LoVo (cell line): Measurements from ENCODE around the gene RTCA.
"Not testable (repeated sequence)": the region's sequence is repeated elsewhere in the genome, so short reads cannot be mapped to it uniquely, and the experiment has no call there.

Source experiments
- DNase-seq: peaks from one replicate; pipeline ENCODE4 v3.0.0-alpha.2; 2016; ENCODE audit warnings: low spot score

The RTCA gene

DNA sequence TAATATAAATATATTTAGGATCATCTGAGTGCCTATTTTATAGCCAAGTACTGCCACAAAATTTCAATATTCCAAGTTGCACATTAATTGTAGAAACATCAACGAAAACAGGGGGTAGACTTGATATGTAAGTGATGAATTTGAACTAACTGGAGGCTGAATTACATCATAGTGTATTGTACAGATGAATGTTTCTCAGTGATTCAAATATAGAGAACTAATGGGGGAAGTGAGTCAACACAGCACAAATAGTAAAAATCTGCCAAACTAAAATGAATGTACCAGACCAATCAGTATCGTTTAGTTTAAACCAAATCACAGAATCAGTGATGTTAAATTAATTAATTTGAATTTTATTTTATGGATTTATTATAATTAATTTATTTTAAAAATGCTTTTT is 42.8 kb downstream of the RTCA start:
- DNase-seq, result no peak

DNA sequence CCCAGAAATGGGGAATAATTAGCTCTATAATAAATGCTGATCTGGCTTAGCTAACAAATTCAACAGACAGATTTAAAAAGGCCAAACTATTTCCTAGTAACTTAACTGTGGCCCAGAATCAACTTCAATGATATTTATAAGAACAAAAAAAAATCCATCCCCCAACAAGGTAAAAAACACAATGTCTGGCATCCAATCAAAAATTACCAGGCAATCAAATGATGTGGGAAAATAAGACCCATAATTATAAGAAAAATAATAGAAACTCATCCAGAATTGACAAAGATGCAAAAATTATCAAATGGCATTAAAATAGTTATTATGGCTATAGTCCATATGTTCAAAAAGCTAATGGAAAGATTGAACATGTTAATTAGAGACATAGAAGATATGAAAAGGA is 43.8 kb downstream of the RTCA start:
- no peak for DNase-seq

DNA sequence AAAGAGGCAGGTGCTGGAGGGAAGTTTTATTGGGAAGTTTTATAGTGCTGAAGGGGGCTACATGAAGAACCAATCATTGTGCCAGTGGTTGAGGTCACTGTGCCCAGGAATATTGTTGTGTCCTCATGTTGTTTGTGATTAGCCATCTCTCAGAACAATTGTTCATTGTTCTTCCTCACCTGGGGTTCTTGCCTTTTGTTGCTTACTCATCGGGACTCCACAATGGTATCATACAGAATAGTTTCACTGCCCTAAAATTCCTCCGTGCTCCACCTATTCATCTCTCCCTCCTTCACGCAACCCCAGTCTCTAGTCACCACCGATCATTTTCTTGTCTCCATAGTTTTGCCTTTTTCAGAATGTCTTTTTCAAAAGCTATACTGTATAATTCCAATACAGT is 47.4 kb downstream of the RTCA start:
- peak; percentile 7 for DNase-seq

DNA sequence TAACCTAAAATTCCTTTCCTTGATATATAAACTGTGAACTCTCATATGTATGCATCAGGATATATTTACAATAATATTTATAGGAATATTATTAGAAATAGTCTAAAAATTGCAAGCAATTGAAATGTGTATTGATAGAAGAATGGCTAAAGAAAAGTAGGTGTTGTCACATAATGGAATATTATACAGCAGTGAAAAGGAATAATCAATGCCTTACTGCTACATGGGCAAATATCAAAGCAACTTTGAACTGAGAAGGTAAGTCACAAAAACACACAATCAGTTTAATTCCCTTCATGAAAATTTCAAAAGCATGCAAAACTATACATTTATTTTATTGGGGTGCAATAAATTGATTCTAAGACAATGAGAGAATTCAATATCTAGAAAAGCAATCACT is 50.6 kb downstream of the RTCA start:
- DNase-seq, result no peak

DNA sequence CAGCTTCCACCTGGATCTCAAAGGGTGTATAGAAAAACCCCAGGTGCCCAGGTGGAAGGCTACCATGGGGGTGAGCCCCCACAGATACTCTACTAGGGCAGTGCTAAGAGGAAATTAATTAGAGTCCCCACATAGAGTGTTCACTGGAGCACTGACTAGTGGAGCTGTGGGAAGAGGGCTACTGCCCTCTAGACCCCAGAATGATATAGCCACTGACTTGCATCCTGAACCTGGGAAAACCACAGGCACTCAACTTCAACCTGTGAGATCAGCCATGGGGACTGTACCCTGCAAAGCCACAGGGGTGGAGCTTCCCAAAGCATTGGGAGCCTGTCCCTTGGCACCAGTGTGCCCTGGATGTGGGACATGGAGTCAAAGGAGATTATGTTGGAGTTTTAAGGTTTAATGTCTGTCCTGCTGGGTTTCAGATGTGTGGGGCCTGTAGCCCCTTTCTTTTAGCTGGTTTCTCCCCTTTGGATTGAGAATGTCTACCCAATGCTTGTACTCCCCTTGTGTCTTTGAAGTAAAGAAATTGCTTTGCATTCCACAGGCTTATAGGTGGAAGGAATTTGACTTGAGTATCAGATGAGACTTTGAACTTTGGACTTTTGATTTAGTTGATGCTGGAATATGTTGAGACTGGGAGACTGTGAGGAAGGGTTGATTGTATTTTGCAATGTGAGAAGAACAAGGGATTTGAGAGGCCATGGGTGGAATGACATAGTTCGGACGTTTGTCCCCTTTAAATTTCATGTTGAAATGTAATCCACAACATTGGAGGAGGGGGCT is 54.5 kb downstream of the RTCA start:
- DNase-seq, result peak; percentile 47

DNA sequence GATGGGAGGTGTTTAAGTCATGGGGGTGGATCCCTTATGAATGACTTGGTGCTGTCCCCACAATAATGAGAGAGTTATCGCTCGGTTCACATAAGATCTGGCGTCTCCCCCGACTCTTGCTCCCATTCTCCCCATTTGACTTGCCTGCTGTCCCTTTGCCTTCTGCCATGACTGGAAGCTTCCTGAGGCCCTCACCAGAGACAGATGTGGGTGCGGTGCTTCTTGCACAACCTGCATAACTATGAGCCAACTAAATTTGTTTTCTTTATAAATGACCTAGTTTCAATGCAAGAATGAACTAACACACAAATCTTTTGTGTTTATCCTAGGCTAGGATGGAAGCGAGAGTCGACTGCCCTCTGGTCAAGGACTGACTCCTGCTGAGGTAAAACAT is 55.1 kb downstream of the RTCA start:
- no peak for DNase-seq

DNA sequence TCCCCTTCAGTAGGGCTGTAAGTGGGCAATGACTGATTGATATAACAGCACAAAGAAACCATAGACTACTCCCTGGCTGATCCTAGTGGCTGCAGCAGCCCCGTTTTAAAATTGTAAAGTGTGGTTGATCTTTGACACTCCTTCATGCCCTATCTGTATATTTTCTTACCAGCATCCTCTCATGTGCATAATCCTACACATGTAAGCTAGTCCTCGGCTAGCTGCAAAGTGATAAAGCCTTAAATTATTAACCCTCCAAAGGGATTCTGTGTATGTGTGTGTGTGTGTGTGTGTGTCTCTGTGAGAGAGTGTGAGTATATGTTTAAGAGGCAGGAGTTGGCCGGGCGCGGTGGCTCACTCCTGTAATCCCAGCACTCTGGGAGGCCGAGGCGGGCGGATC is 55.5 kb downstream of the RTCA start:
- DNase-seq, result no peak

DNA sequence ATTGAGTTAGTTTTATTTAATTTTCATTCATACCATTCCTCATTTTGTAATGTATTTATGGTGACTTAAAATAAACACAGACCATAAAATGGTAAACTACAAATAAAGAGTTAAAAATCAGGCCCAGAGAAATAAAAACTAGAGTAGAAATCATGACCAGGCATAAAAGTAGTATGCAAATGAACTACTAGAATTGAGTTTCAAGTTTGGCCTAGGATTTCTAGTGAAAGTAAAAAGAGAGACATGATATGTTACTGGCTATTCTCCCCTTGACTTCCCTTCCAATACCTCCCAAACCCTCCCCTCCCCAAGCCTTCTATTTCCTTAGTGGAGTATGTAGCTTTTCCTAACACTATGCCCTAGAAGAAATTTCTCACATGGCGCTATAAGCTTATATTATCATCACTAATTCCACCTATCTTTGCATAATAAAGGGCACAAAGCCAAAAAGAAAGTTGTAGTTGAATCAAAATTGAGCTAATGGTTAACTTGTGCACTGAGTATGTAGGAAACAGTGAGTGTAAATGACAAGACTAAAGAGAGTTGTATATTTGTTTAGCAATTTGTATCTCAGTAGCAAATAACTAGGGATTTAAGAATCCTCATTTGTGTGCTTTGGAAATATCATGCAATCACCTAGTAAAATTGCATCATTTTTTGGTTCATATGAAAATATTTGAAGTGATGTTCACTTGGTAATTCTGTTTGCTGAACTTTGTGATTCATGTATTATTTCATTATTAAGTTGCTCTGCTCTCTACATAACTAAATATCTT is 56.6 kb downstream of the RTCA start:
- peak; percentile 64 for DNase-seq

DNA sequence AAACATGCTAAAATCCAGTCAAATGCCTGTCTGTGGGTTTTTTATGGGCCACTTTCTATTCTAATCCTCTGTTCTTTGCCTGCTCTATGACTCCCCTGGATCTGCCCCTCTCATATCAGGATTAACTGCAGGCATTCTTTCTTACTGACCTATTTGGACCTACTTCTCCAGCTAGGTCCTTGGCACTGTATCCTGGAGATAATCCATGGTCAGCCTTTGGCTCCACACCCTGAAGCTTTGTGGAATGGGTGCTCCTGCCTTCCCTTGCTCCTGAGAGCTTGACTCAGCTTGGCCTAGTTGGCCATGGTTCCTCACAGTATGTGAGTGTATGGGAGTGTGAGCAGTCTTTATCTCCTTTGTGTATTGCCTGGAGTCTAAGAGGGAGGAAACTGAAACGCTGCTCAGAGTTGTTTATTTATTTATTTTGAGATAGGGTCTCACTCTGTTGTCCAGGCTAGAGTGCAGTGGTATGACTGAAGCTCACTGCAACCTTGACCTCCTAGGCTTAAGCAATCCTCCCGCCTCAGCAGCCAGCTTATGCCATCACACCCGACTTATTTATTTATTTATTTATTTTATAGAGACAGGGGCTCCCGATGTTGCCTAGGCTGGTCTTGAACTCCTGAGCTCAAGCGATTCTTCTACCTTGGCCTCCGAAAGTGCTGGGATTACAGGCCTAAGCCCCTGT is 57.5 kb downstream of the RTCA start:
- DNase-seq, result peak; percentile 23

DNA sequence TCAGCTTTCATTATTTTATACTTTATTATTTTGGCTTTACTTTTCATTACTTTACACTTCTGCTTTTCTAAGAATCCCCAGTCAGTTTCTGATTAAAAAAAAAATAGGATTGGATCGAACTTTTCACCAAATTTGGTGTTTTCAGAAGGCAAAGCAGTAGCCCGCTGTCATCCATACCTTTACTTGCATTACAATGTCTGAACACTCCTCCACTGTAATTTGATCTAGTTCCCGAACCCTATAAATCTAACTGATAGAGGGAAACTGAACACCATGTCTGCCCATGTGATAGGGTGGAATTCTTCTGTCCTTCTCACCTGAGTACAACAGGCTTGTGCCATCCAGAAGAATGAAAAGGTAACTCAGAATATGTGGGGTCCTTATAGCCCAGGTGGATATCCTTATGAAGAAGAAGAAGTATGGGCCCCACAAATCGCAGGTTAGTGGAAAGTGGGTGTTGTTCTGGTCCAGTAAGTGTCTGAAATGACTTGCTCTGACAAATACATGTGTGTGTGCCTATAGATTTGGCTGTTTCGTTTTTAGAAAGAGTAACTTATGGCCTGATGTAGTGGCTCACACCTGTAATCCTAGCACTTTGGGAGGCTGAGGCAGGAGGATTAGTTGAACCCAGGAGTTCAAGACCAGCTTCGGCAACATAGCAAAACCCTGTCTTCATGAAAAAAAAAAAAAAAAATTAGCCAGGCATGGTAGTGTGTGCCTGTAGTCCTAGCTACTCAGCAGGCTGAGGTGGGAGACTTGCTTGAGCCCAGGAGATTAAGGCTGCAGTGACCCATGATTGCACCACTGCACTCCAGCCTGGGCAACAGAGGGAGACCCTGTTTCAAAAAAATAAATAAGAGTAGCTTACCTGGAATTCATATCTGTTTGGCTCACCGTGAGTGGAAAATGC is 59.7 kb downstream of the RTCA start:
- DNase-seq, result no peak

DNA sequence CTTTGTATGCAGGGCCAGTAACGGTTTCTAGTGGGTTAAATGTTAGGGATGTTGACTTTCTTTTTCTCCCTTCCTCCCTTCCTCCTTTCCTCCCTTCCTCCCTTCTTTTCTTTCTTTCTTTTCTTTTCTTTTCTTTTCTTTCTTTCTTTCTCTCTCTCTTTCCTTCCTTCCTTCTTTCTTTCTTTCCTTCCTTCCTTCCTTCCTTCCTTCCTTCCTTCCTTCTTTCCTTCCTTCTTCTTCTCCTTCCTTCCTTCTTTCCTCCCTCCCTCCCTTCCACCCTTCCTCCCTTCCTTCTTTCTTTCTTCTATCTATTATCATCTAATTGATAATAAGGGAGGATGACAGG is 60.3 kb downstream of the RTCA start:
- DNase-seq, result not testable (repeated sequence)

DNA sequence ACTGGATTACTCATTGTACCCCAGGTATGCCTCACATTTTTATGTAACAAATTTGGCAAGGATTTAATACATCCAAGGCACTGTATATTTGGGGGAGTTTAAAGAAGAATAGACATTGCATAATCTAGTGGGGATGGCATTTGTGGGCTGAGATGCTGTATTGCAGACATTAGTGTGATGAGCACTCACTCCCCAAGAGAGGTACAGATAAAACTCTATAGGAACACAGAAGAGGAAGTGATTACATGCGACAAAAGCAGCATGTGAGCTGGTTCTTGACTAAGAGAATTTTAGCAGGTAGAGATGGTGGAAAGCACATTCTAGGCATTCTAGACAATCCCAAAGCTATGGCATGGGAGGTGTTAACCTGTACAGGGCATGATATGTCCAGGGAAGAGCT is 62.1 kb downstream of the RTCA start:
- no peak for DNase-seq

DNA sequence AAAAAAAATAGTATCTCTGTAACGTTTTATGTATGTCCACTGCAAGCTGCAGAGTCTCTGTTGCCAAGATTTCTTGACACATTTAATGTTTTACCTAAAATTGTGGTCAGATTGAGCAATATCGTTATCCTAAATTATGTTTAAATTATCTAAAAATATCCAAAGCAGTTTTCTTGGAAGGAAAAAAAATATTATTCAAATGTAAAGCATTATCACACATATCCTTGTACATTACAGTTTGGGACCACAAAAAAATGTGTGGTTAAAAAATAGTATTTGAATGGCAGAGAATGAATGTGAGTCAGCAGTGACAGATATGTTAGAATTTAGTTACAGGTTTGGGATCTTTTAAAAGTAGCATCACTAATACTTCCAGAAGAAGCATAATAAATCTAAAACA is 65.1 kb downstream of the RTCA start:
- DNase-seq, result not testable (repeated sequence)

DNA sequence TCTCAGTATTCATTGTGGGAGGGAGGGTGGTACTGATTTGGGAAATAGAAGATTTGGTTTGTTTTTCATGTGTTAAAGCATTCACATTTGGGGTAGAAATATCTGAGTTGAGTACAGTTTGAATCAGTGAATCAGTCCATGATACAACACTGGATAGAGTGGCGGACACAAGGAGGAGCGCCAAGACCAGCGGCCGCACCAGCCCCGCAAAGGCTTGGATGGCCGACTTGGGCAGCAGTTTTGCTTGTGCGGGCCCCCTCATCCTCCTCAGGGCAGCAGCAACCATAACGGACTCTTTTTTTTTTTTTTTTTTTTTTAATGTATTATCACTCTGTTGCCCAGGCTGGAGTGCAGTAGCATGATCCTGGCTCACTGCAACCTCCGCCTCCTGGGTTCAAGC is 66.3 kb downstream of the RTCA start:
- no peak for DNase-seq

DNA sequence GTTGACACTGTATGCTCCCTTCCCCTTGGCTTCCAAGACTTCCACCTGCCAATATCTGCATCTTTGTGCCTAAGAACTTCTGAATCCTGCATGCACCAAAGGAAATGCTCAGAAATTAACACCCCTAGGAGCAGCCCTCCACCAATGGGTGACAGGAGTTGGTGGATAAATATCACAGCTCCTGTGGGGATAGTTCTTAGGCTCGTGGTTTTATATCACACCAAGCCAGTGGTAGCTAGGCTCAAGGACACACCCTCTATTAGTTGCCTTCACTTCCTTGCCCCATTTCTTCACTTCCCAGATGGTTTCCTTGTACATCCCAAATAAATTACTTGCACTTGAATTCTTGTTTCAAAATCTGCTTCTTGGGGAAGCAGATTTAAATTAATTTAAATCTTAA is 69.4 kb downstream of the RTCA start:
- DNase-seq, result no peak

DNA sequence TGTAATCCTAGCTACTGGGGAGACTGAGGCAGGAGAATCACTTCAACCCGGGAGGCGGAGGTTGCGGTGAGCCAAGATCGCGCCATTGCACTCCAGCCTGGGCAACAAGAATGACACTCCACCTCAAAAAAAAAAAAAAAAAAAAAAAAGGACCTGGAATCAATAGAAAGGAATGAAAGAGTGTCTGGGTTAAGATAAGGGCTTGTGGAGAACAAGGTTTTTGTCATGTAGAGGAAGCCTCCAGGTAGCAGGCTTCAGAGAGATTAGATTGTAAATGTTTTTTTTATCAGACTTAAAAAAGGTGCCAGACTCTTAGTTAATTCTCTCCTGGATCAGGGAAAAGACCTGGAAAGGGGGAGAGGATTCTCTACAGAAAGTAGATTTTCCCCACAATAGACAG is 71.9 kb downstream of the RTCA start:
- DNase-seq, result not testable (repeated sequence)

DNA sequence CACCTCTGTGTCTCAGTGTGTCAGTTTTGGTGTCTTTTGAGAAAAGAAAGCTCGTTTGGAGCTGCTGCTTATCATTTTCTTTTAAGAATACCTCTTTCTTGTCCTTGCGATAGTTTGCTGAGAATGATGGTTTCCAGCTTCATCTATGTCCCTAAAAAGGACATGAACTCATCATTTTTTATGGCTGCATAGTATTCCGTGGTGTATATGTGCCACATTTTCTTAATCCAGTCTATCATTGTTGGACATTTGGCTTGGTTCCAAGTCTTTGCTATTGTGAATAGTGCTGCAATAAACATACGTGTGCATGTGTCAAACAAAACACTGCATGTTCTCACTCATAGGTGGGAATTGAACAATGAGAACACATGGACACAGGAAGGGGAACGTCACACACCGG is 73.7 kb downstream of the RTCA start:
- not testable (repeated sequence) for DNase-seq

DNA sequence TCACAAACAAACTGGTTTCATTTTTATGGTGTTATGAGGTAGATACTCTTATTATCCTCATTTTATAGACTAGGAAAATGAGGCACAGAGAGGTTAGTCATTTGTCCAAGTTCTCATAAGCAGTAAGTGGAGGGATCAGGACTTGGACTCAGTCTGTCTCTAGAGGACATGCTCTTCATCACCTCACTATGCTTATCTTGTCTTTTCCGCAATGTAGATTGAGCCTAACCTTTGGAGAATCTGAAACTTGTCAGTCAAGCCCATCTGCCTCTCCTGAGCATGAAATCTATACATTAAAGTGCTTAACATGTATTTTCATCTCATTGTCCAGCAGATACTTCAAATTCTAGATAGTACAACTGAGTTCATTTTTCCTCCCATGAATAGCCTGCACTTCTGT is 74.5 kb downstream of the RTCA start:
- DNase-seq, result no peak

DNA sequence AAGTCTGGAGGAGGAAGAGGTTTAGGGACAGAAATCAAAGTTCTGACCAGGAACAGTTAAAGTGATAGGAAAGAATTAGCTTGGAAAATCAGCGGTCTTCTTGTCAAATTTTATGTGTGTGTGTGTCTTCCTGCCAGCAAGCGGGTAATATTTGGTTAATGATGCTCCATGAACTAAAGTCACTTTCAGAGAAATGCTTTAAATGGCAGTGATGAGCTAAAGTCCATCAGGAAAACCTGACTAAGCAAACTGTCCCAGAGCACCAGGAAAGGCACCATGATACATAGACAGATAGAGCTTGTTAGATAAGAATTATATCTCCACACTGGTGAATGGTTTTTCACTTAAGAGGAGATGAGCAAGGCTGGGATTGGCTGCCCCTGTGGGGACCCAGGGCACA is 76.3 kb downstream of the RTCA start:
- no peak for DNase-seq
